Measurements from ENCODE around the gene PHACTR3.

PHACTR3 gene

DNA sequence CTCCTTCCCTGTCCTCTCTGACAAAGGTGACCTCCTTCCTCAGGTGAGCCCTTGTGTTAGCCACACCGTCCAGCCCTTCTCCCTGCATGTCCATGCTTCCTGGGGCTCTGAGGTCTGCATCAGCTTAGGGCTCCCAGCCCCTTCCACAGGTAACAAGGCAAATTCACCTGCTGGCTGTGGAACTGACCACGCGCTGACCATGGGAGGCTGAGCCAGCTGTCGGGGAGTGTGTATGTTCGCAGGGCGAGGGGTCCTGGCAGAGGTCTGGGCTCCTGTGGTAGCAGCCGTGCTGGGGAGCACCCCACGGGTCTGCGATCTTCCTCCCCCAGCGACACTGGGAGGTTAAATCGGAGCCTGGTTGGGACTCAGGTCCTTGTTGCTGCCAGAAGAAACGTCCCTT is 136.7 kb downstream of the PHACTR3 start:
- no peak for DNase-seq (ENCODE audit: low spot score)
- TF ChIP-seq, protein P1, sequence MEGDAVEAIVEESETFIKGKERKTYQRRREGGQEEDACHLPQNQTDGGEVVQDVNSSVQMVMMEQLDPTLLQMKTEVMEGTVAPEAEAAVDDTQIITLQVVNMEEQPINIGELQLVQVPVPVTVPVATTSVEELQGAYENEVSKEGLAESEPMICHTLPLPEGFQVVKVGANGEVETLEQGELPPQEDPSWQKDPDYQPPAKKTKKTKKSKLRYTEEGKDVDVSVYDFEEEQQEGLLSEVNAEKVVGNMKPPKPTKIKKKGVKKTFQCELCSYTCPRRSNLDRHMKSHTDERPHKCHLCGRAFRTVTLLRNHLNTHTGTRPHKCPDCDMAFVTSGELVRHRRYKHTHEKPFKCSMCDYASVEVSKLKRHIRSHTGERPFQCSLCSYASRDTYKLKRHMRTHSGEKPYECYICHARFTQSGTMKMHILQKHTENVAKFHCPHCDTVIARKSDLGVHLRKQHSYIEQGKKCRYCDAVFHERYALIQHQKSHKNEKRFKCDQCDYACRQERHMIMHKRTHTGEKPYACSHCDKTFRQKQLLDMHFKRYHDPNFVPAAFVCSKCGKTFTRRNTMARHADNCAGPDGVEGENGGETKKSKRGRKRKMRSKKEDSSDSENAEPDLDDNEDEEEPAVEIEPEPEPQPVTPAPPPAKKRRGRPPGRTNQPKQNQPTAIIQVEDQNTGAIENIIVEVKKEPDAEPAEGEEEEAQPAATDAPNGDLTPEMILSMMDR (IDR thresholded peaks at IDR 0.05; ENCODE audit: extremely low read depth, missing control alignments): no peak

DNA sequence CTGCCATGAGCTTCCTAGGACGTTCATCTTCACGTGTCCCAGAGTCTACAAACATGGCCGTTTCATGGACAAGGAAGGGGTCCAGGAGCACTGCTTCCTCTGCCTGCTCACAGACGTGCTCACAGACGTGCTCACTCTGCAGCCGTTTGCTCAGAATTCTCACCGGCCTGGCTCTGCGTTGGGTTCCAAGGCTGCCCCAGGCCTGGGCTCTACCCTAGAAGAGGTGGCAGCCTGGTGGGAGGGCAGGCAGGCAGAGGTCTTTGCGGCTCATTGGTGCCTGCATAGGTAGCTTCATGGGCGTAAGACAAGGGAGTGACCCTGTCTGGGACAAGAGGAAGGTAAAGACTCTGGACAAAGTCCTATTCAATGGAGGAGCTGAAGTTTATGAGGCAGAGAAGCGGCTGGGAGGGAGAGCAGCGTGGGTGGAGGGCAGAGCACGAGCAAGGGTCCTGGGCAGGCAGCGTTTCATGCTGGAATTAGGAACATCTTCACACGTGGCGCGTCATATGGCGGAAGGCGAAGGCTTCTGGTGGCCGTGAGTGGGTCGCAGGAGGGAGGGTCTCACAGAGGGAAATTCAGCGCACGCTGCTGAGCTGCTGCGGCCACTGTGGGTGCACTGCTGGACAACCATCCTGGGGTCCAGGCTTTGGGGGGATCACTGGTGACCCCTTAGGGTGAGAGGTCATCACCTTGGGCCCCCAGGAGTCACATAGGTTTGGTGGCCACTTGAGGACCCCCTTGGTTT is 138.2 kb downstream of the PHACTR3 start:
- TF ChIP-seq, protein P1 (IDR thresholded peaks at IDR 0.05; ENCODE audit: extremely low read depth, missing control alignments): no peak
- DNase-seq (ENCODE audit: low spot score): no peak

DNA sequence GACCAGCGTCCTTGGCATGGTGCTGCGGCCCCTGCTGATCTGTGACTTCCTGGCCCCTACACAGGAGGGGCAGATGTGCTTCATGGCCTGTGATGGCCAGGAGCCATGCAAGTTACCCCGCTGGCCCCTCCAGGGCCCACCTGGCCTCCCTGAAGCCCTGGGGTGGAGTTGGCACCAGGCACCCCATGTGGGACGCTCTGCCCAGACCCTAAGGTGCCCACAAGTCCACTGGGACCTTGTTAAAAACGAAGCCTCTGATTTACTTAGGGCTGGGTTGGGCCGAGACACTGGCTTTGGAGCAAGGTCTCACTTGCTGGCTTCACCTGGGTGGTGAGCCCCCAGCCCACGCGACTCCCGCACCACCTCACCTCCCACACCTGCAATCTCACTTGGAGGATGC is 139.0 kb downstream of the PHACTR3 start:
- TF ChIP-seq, protein P1 (IDR thresholded peaks at IDR 0.05; ENCODE audit: extremely low read depth, missing control alignments): no peak
- DNase-seq (ENCODE audit: low spot score): no peak

DNA sequence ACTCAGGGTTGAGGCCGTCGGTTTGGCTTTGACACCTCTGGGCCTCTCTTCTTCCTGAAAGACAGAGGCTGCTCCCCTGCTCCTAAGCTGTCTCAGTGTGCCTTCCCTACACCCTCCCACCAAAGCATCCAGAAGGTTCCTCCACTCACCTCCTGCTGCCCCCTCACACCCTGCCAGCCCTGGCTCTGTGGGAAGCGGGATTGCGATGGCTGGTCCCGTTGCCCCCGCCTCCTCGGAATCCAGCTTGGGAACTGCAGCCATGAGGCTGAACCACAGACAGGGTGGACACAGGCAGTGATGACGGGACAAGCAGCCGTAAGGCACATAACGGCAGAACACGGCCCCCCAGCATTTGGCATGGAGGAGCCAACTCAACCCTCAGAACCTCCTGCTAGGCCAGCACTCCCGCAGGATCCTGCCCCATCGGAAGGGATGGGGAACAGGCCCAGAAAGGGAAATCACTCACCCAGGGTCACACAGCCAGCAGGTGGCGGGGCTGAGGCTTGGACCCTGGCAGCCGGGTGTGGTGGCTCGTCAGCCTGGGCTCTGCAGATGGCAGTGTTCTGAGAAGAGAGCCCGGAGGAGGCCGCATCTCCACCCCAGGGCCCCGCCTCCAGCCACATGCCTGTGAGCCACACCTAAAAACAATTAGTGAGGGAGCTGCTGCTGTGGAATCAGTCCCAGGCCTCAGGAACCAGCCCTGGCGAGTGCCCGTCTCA is 139.6 kb downstream of the PHACTR3 start:
- TF ChIP-seq, protein P1 (IDR thresholded peaks at IDR 0.05; ENCODE audit: extremely low read depth, missing control alignments): no peak
- DNase-seq (ENCODE audit: low spot score): no peak

DNA sequence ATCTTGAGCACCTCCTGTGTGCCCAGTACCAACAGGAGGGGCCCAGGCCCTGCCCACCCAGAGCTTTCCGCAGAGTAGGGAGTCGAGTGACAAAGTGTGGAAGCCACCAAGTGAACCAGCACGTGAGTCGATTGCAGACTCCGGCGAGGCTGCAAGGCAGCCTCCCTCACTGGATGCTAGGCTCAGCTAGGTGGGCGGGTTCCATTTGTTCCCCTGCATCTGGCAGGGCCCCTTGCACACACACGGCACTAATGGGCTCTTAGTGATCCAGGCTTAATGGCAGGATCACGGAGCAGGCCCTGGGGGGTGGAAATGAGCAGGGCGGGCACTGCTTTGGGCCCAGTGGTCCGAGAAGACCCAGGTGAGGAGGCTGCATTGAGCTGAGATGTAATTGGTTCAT is 140.4 kb downstream of the PHACTR3 start:
- no peak for DNase-seq (ENCODE audit: low spot score)
- TF ChIP-seq, protein P1 (IDR thresholded peaks at IDR 0.05; ENCODE audit: extremely low read depth, missing control alignments): no peak

DNA sequence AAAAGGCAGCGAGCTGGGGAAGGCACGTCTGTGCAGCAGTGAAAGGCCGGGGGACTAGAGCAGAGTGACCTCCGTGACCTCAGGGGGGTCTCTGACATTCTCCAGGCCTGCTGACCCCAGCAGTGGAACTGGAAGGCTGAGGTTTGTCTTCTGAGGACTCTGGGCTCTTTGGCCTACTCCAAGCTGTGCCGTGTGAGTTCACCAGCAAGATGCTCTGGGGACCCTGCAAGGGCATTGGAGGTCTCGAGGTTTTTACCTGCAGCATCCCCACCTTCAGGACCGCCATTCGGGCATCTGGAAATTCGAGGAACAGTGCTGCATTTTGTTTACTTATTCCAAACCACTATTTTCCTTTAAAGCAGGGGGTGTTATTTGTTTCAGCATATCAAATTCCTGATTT is 140.9 kb downstream of the PHACTR3 start:
- no peak for DNase-seq (ENCODE audit: low spot score)
- TF ChIP-seq, protein P1 (IDR thresholded peaks at IDR 0.05; ENCODE audit: extremely low read depth, missing control alignments): no peak

DNA sequence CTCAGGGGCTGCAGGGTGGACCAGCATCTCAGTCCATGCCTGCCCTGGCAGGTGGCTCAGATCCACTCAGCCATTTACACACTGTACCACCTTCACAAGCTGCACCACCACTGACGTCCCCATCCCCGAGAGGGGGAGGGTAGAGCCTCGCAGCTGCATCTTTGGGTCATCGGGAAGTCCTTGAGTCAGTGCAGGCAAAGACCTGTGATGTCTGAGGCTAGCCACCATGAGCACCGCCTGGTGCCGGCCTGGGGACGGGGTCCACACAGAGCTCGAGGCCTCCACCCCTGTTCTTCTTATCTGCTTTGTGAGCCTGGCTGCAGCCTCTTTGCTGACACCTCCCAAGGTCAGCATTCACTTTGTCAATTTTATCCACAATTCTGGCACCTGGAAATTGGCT is 141.4 kb downstream of the PHACTR3 start:
- DNase-seq (ENCODE audit: low spot score): no peak
- TF ChIP-seq, protein P1 (IDR thresholded peaks at IDR 0.05; ENCODE audit: extremely low read depth, missing control alignments): no peak

Measured in GM20000 (cell line).